GM23338 (cell line): ENCODE measurements around the gene SLC16A9. TPM values are rescaled to one million over a fixed set of nuclear protein-coding genes. Genes with fewer than 3 reads are reported as not detected.

Experiments used
- ATAC-seq: fragments of 200-7000 bp; cut with Tn5 transposase; 3 replicates; pipeline ENCODE4 v1.9.1; 2020
- DNase-seq: peaks from one replicate; pipeline ENCODE4 v3.0.0-alpha.2; 2015; ENCODE audit warnings: low spot score
- H2AFZ ChIP-seq: fragments of 200-600 bp; sonication (generic); 2 replicates; pipeline ENCODE4 v1.8.0; 2016; ENCODE audit warnings: antibody characterized with exemption, mild to moderate bottlenecking, moderate library complexity
- H3F3A ChIP-seq: fragments of 200-600 bp; sonication (generic); replicated peaks from 2 replicates; pipeline ENCODE4 v1.8.0; 2017; ENCODE audit warnings: antibody characterized with exemption, mixed run types, low read depth
- H3K27ac ChIP-seq: fragments of 200-600 bp; sonication (generic); 2 replicates; pipeline ENCODE4 v1.6.1; 2016; ENCODE audit warnings: low read depth
- H3K27me3 ChIP-seq: fragments of 200-600 bp; sonication (generic); 2 replicates; pipeline ENCODE4 v1.8.0; 2016; ENCODE audit warnings: mild to moderate bottlenecking, mixed run types, moderate library complexity; ENCODE audit not compliant: insufficient read depth
- H3K36me3 ChIP-seq: fragments of 200-600 bp; sonication (generic); 2 replicates; pipeline ENCODE4 v1.8.0; 2016; ENCODE audit warnings: mild to moderate bottlenecking; ENCODE audit not compliant: insufficient read depth
- H3K4me1 ChIP-seq: fragments of 200-600 bp; sonication (generic); 2 replicates; pipeline ENCODE4 v1.8.0; 2016; ENCODE audit warnings: mild to moderate bottlenecking, moderate library complexity; ENCODE audit not compliant: insufficient read depth
- H3K4me2 ChIP-seq: fragments of 200-600 bp; sonication (generic); 2 replicates; pipeline ENCODE4 v1.7.1; 2017; ENCODE audit warnings: mixed run types
- H3K4me3 ChIP-seq: fragments of 200-600 bp; sonication (generic); 2 replicates; pipeline ENCODE4 v1.6.1; 2016; ENCODE audit warnings: mixed run types
- H3K79me2 ChIP-seq: fragments of 200-600 bp; sonication (generic); replicated peaks from 2 replicates; pipeline ENCODE4 v1.8.0; 2017; ENCODE audit warnings: mild to moderate bottlenecking; ENCODE audit not compliant: insufficient read depth
- H3K9me2 ChIP-seq: fragments of 200-600 bp; sonication (generic); 2 replicates; pipeline ENCODE4 v1.8.0; 2017; ENCODE audit not compliant: insufficient read depth
- H4K20me1 ChIP-seq: fragments of 200-600 bp; sonication (generic); replicated peaks from 2 replicates; pipeline ENCODE4 v1.8.0; 2017; ENCODE audit warnings: mild to moderate bottlenecking; ENCODE audit not compliant: insufficient read depth
- H3K27ac Mint-ChIP-seq: 2 replicates; pipeline ENCODE4 v1.8.0; 2020; ENCODE audit warnings: inconsistent platforms, mild to moderate bottlenecking, moderate library complexity, mixed read lengths
- H3K27me3 Mint-ChIP-seq: 3 replicates; pipeline ENCODE4 v1.8.0; 2022; ENCODE audit warnings: low read depth, mild to moderate bottlenecking, moderate library complexity, mixed read lengths, inconsistent platforms; ENCODE audit not compliant: insufficient read depth, poor library complexity
- H3K36me3 Mint-ChIP-seq: 3 replicates; pipeline ENCODE4 v1.8.0; 2021; ENCODE audit warnings: low read depth, mild to moderate bottlenecking, inconsistent platforms, moderate library complexity, mixed read lengths
- H3K4me1 Mint-ChIP-seq: 3 replicates; pipeline ENCODE4 v1.8.0; 2020; ENCODE audit warnings: mild to moderate bottlenecking, inconsistent platforms, mixed read lengths
- H3K4me3 Mint-ChIP-seq: 3 replicates; pipeline ENCODE4 v1.8.0; 2021; ENCODE audit warnings: moderate library complexity, mild to moderate bottlenecking, inconsistent platforms, mixed read lengths
- H3K9me3 Mint-ChIP-seq: 3 replicates; pipeline ENCODE4 v1.8.0; 2020; ENCODE audit warnings: moderate library complexity, mild to moderate bottlenecking, inconsistent platforms, mixed read lengths
- CREB1 ChIP-seq: fragments of 250-450 bp; sonication (Bioruptor Pico); IDR thresholded peaks from 2 replicates; pipeline ENCODE4 v1.5.0; 2020; ENCODE audit warnings: low read depth, mild to moderate bottlenecking, moderate library complexity
- CTCF ChIP-seq, 2 experiments: fragments of 200-600 bp in 1 of 2; sonication (generic) in 1 of 2; conservative IDR thresholded peaks; 2 replicates each; pipeline versions ENCODE4 v1.5.1 to v1.6.1; 2016 to 2017; ENCODE audit warnings: antibody characterized with exemption in 2 of 2, low read depth in 2 of 2, mild to moderate bottlenecking in 2 of 2, moderate library complexity in 1 of 2
- ETS1 ChIP-seq: IDR thresholded peaks from 2 replicates; pipeline ENCODE4 v1.6.1; 2016; ENCODE audit warnings: antibody characterized with exemption
- EZH2 ChIP-seq: fragments of 200-600 bp; sonication (generic); IDR thresholded peaks from one replicate; pipeline ENCODE4 v1.8.0; 2017; ENCODE audit warnings: antibody characterized with exemption, mild to moderate bottlenecking, low read depth; ENCODE audit not compliant: unreplicated experiment
- EZH2phosphoT487 ChIP-seq: fragments of 200-600 bp; sonication (generic); IDR thresholded peaks from one replicate; pipeline ENCODE4 v1.8.1; 2018; ENCODE audit warnings: antibody characterized with exemption; ENCODE audit not compliant: unreplicated experiment
- JUNB ChIP-seq: IDR thresholded peaks from one replicate; pipeline ENCODE4 v1.6.1; 2016; ENCODE audit warnings: antibody characterized with exemption; ENCODE audit not compliant: unreplicated experiment
- NANOG ChIP-seq: IDR thresholded peaks from 2 replicates; pipeline ENCODE4 v1.6.1; 2016; ENCODE audit warnings: antibody characterized with exemption, borderline replicate concordance
- POLR2AphosphoS5 ChIP-seq: IDR thresholded peaks from 2 replicates; pipeline ENCODE4 v1.6.1; 2016; ENCODE audit warnings: antibody characterized with exemption, low read depth
- REST ChIP-seq: IDR thresholded peaks from one replicate; pipeline ENCODE4 v1.6.1; 2018; ENCODE audit warnings: antibody characterized with exemption; ENCODE audit not compliant: unreplicated experiment
- STAT1 ChIP-seq: IDR thresholded peaks from one replicate; pipeline ENCODE4 v1.6.1; 2016; ENCODE audit warnings: antibody characterized with exemption; ENCODE audit not compliant: unreplicated experiment
- ZNF114 ChIP-seq: fragments of 250-450 bp; sonication (Bioruptor Pico); IDR thresholded peaks from 2 replicates; pipeline ENCODE4 v1.5.0; 2020; ENCODE audit warnings: mild to moderate bottlenecking, moderate library complexity
- ZNF331 ChIP-seq: fragments of 250-450 bp; sonication (Bioruptor Pico); IDR thresholded peaks from 2 replicates; pipeline ENCODE4 v1.5.0; 2020; ENCODE audit warnings: low read depth, mild to moderate bottlenecking, moderate library complexity
- polyA plus RNA-seq: library from polyadenylated mRNA; unstranded; fragments of >200 nt; fragmentation: Nextera tagmentation; extraction: Ambion mirVana; gene quantifications from 2 replicates; pipeline ENCODE4 v1.2.1, GENCODE V29; 2016
- total RNA-seq: library from RNA; depleted of rRNA; stranded (reverse); fragments of >200 nt; shearing (Covaris generic); gene quantifications from 2 replicates; pipeline ENCODE4 v1.2.3, GENCODE V29; 2014

The SLC16A9 gene
- total and polyA plus RNA-seq, 2 experiments from 2014 or later = 6.5 to 11.4 TPM

- no peak for TF ChIP-seq CTCF (conservative IDR thresholded peaks at IDR 0.05; ENCODE audit: low read depth in 2 of 2)
- TF ChIP-seq EZH2 = no peak
- no peak for TF ChIP-seq EZH2phosphoT487
- TF ChIP-seq JUNB = no peak
- Histone ChIP-seq H2AFZ (peak overlapping the region; percentile 98), H3K9me2 (no peaks in the 10 kb centered on the region), H3K27me3 (peaks cover 35% of the 10 kb centered on the region), H3K4me2 (peak overlapping the region; percentile 95), H3K4me3 (peak overlapping the region; percentile 82), H3F3A (0 out of 2 replicates have a peak, but pooled peaks cover 3% of the 10 kb centered on the region), H3K36me3 (no peaks in the 10 kb centered on the region), H3K27ac (no peak overlapping the region), H4K20me1 (no peaks in the 10 kb centered on the region), H3K79me2 (peaks cover 14% of the 10 kb centered on the region; the same call in 1 of the 2 replicates), H3K4me1 (peaks cover 16% of the 10 kb centered on the region)
- H3K4me1 Mint-ChIP-seq = peaks cover 43% of the 10 kb centered on the region
- peak; percentile 68 for DNase-seq
- H3K27ac Mint-ChIP-seq = no peak overlapping the region
- H3K9me3 Mint-ChIP-seq = no peaks in the 10 kb centered on the region
- peaks cover 8% of the 10 kb centered on the region; the same call in 2 of the 3 replicates for H3K36me3 Mint-ChIP-seq
- peaks cover 11% of the 10 kb centered on the region for H3K27me3 Mint-ChIP-seq
- H3K4me3 Mint-ChIP-seq = peak overlapping the region; percentile 86
- peak; percentile 58 for ATAC-seq
These were observed 745 bp downstream of the SLC16A9 start for GRCh38 chr10:59708816-59709394.

GRCh38 chr10:59706851-59707797 lies 2.5 kb downstream of the SLC16A9 start:
- Histone ChIP-seq H3K9me2 (no peaks in the 10 kb centered on the region), H3K27ac (no peak overlapping the region), H3F3A (0 out of 2 replicates have a peak, but pooled peaks cover 3% of the 10 kb centered on the region), H3K4me1 (peaks cover 16% of the 10 kb centered on the region), H3K27me3 (peaks cover 35% of the 10 kb centered on the region), H2AFZ (no peak overlapping the region), H3K79me2 (peaks cover 14% of the 10 kb centered on the region; the same call in 1 of the 2 replicates), H3K4me2 (no peak overlapping the region), H4K20me1 (no peaks in the 10 kb centered on the region), H3K4me3 (no peak overlapping the region), H3K36me3 (no peaks in the 10 kb centered on the region)
- Mint-ChIP-seq H3K36me3 (peaks cover 14% of the 10 kb centered on the region; the same call in 2 of the 3 replicates), H3K27ac (no peak overlapping the region), H3K4me3 (peak overlapping the region; percentile 86; the same call in 2 of the 3 replicates), H3K9me3 (no peaks in the 10 kb centered on the region), H3K4me1 (peaks cover 41% of the 10 kb centered on the region), H3K27me3 (peaks cover 11% of the 10 kb centered on the region)
- ATAC-seq (no peak), DNase-seq (no peak)
- TF ChIP-seq POLR2AphosphoS5 = no peak
- no peak for TF ChIP-seq EZH2
- no peak for TF ChIP-seq REST
- no peak for TF ChIP-seq STAT1
- no peak for TF ChIP-seq ZNF331 (CRISPR knock-in tag)
- no peak for TF ChIP-seq ZNF114
- no peak for TF ChIP-seq ETS1
- no peak for TF ChIP-seq EZH2phosphoT487
- no peak for TF ChIP-seq CREB1 (CRISPR knock-in tag)
- TF ChIP-seq NANOG = no peak
- no peak for TF ChIP-seq JUNB
- TF ChIP-seq CTCF (conservative IDR thresholded peaks at IDR 0.05; ENCODE audit: low read depth in 2 of 2) = no peak
